K562 (cell line): Measurements from ENCODE around the gene KCNG4.

ENCODE experiments used
- ATF2 ChIP-seq: sonication (generic); formaldehyde crosslinking; IDR thresholded peaks from 2 replicates; pipeline ENCODE4 v1.8.1; 2022; ENCODE audit warnings: missing genetic modification reagents
- BACH1 ChIP-seq: fragments of 200-800 bp; sonication (Bioruptor generic); IDR thresholded peaks from 2 replicates; pipeline ENCODE4 v1.6.1; 2016; ENCODE audit warnings: missing genetic modification characterization, missing compliant biosample characterization
- BHLHE40 ChIP-seq: IDR thresholded peaks from 2 replicates; pipeline ENCODE4 v1.6.1; 2011; ENCODE audit warnings: low read length, improper control_type of control experiment
- CTCF ChIP-seq, 3 experiments: IDR thresholded peaks in 2 of 3; conservative IDR thresholded peaks in 1 of 3; 2 replicates each; pipeline ENCODE4 v1.5.1; 2011 to 2012; ENCODE audit warnings: low read length in 3 of 3, mild to moderate bottlenecking in 3 of 3, control low read depth in 2 of 3, improper control_type of control experiment in 1 of 3, inconsistent platforms in 1 of 3, low read depth in 1 of 3, mixed read lengths in 1 of 3, moderate library complexity in 1 of 3; ENCODE audit not compliant: insufficient read depth in 2 of 3
- KDM5B ChIP-seq: fragments of 200-600 bp; sonication (generic); IDR thresholded peaks from 2 replicates; pipeline ENCODE4 v1.6.1; 2012; ENCODE audit warnings: low read depth, mild to moderate bottlenecking, moderate library complexity, low read length, control low read depth, inconsistent platforms; ENCODE audit not compliant: insufficient replicate concordance
- MYC ChIP-seq, 2 experiments: fragments of 250-450 bp in 1 of 2; sonication (Bioruptor Pico) in 1 of 2; IDR thresholded peaks; 2 replicates each; pipeline versions ENCODE4 v1.5.1 to v1.6.1; 2012 to 2021; ENCODE audit warnings: low read depth in 2 of 2, borderline replicate concordance in 1 of 2, improper control_type of control experiment in 1 of 2, low read length in 1 of 2, mild to moderate bottlenecking in 1 of 2, moderate library complexity in 1 of 2
- POLR2A ChIP-seq: fragments of 450-650 bp; conservative IDR thresholded peaks from 2 replicates; pipeline ENCODE4 v1.6.1; 2016
- POLR2H ChIP-seq: IDR thresholded peaks from 2 replicates; pipeline ENCODE4 v1.6.1; 2016; ENCODE audit warnings: missing genetic modification characterization, low read depth, mild to moderate bottlenecking, control low read depth, missing compliant biosample characterization, moderate library complexity
- TBP ChIP-seq: optimal IDR thresholded peaks from 2 replicates; pipeline ENCODE3; 2011; ENCODE audit warnings: low read depth, low read length, improper control_type of control experiment
- TCF7 ChIP-seq: sonication (generic); IDR thresholded peaks from 2 replicates; pipeline ENCODE4 v1.6.1; 2016; ENCODE audit warnings: antibody characterized with exemption, borderline replicate concordance
- ZHX1 ChIP-seq: fragments of 150-350 bp; conservative IDR thresholded peaks from 2 replicates; pipeline ENCODE4 v1.6.1; 2014; ENCODE audit warnings: low read length
- ZNF263 ChIP-seq: sonication (generic); formaldehyde crosslinking; IDR thresholded peaks from 2 replicates; pipeline ENCODE4 v1.8.0; 2022; ENCODE audit warnings: mild to moderate bottlenecking, missing genetic modification reagents, borderline replicate concordance
- TF ChIP-seq, protein P1 (sequence below), 2 experiments: IDR thresholded peaks; 2 replicates each; pipeline ENCODE4 v1.6.1; 2011; ENCODE audit warnings: borderline replicate concordance in 1 of 2, control low read depth in 1 of 2, low read depth in 1 of 2, low read length in 1 of 2, mild to moderate bottlenecking in 1 of 2, mixed read lengths in 1 of 2, moderate library complexity in 1 of 2; ENCODE audit not compliant: insufficient read depth in 1 of 2, insufficient read length in 1 of 2, poor library complexity in 1 of 2, severe bottlenecking in 1 of 2; ENCODE audit errors: extremely low read depth in 1 of 2

- no peak for TF ChIP-seq ZHX1
- no peak for TF ChIP-seq TCF7
- TF ChIP-seq ATF2, result no peak
- TF ChIP-seq BHLHE40, result no peak
- no peak for TF ChIP-seq CTCF (IDR thresholded peaks at IDR 0.05 in 2 of 3, conservative IDR thresholded peaks at IDR 0.05 in 1 of 3; ENCODE audit: insufficient read depth in 2 of 3, low read depth in 1 of 3, low read length in 3 of 3)
- TF ChIP-seq, protein P1, sequence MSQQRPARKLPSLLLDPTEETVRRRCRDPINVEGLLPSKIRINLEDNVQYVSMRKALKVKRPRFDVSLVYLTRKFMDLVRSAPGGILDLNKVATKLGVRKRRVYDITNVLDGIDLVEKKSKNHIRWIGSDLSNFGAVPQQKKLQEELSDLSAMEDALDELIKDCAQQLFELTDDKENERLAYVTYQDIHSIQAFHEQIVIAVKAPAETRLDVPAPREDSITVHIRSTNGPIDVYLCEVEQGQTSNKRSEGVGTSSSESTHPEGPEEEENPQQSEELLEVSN (IDR thresholded peaks at IDR 0.05; ENCODE audit: borderline replicate concordance in 1 of 2, extremely low read depth in 1 of 2, insufficient read depth in 1 of 2, insufficient read length in 1 of 2, low read depth in 1 of 2, low read length in 1 of 2, poor library complexity in 1 of 2, severe bottlenecking in 1 of 2), result no peak
- TF ChIP-seq POLR2H (tag), result no peak
- TF ChIP-seq KDM5B, result no peak
- TF ChIP-seq POLR2A, result no peak
- TF ChIP-seq MYC (IDR thresholded peaks at IDR 0.05; ENCODE audit: low read depth, low read length), result no peak
- TF ChIP-seq MYC (CRISPR knock-in tag; IDR thresholded peaks at IDR 0.05; ENCODE audit: borderline replicate concordance, low read depth), result no peak
- no peak for TF ChIP-seq ZNF263 (CRISPR knock-in tag)
- TF ChIP-seq BACH1 (tag), result no peak
- TF ChIP-seq TBP, result no peak
Observed at GRCh38 chr16:84174396-84174795, 65.4 kb downstream of the KCNG4 start.
